Panc1 (cell line): Measurements from ENCODE around the gene PEPD. TPM values are rescaled to one million over a fixed set of nuclear protein-coding genes. Genes with fewer than 3 reads are reported as not detected.

Experiments used
- ATAC-seq: fragments of 200-7000 bp; cut with Tn5 transposase; 2 replicates; pipeline ENCODE4 v1.9.1; 2020; ENCODE audit warnings: mild to moderate bottlenecking, moderate library complexity
- BruUV-seq: library from RNA; stranded (reverse); fragments of 400-500 nt; replicated peaks from 2 replicates; lab custom pipeline; 2021; lab: Mats Ljungman, UMichigan
- CTCF ChIA-PET: fragments of 300-600 bp; sonication (Branson Sonifier 250); formaldehyde crosslinking; loops from one replicate; lab custom pipeline; 2022; ENCODE audit warnings: antibody characterized with exemption; lab: Charles Lee
- POLR2A ChIA-PET: fragments of 300-600 bp; sonication (Branson Sonifier 250); formaldehyde crosslinking; loops from one replicate; lab custom pipeline; 2022; ENCODE audit warnings: antibody characterized with exemption; lab: Charles Lee
- DNase-seq: peaks from one replicate; pipeline ENCODE4 v3.0.0-alpha.2; 2010; ENCODE audit warnings: low read depth, low spot score
- H3K27ac ChIP-seq: 2 replicates; pipeline ENCODE4 v1.5.1; 2011; ENCODE audit warnings: mild to moderate bottlenecking, low read length, inconsistent platforms
- H3K27me3 ChIP-seq: fragments of 200-500 bp; sonication (Bioruptor generic); 2 replicates; pipeline ENCODE4 v1.6.0; 2014; ENCODE audit warnings: low read length, inconsistent platforms; ENCODE audit not compliant: control insufficient read depth, insufficient read depth
- H3K36me3 ChIP-seq: fragments of 200-500 bp; sonication (Bioruptor generic); 2 replicates; pipeline ENCODE4 v1.5.1; 2014; ENCODE audit warnings: inconsistent platforms, mild to moderate bottlenecking, low read length, moderate library complexity; ENCODE audit not compliant: control insufficient read depth, insufficient read depth
- H3K4me1 ChIP-seq: 2 replicates; pipeline ENCODE4 v1.5.1; 2011; ENCODE audit warnings: inconsistent platforms, mild to moderate bottlenecking, low read length, moderate library complexity; ENCODE audit not compliant: control insufficient read depth, insufficient read depth
- H3K4me3 ChIP-seq, 2 experiments: 2 replicates each; pipeline ENCODE4 v1.5.1; 2011 to 2012; ENCODE audit warnings: low read depth in 2 of 2, low read length in 2 of 2, mild to moderate bottlenecking in 2 of 2, inconsistent platforms in 1 of 2, moderate library complexity in 1 of 2
- H3K9me3 ChIP-seq: fragments of 200-500 bp; sonication (Bioruptor generic); 2 replicates; pipeline ENCODE4 v1.5.1; 2014; ENCODE audit warnings: low read depth, mild to moderate bottlenecking, inconsistent platforms, low read length, moderate library complexity; ENCODE audit not compliant: control insufficient read depth, insufficient read depth
- POLR2AphosphoS5 ChIP-seq: IDR thresholded peaks from 2 replicates; pipeline ENCODE4 v1.6.1; 2012; ENCODE audit warnings: mild to moderate bottlenecking, low read depth, low read length, moderate library complexity
- SIN3A ChIP-seq: IDR thresholded peaks from 2 replicates; pipeline ENCODE4 v1.6.1; 2012; ENCODE audit warnings: low read depth, mild to moderate bottlenecking, low read length, moderate library complexity, borderline replicate concordance; ENCODE audit not compliant: insufficient read depth
- TCF7L2 ChIP-seq: IDR thresholded peaks from 2 replicates; pipeline ENCODE4 v1.6.1; 2011; ENCODE audit warnings: mild to moderate bottlenecking, low read depth, low read length, inconsistent platforms
- in situ Hi-C: cut with HindIII; loops from 2 replicates; pipeline ENCODE4 v1.10.0; 2016; ENCODE audit warnings: low sequenced_read_pairs, low pct_unique_long_range_greater_than_20kb
- intact Hi-C: fragments of 100-400 bp; cut with micrococcal nuclease; formaldehyde crosslinking; loops from one replicate; pipeline ENCODE4 v1.10.0; 2022; ENCODE audit not compliant: unreplicated experiment
- total RNA-seq: library from RNA; stranded (reverse); gene quantifications from one replicate; pipeline ENCODE4 v1.2.1, GENCODE V29; 2021; ENCODE audit not compliant: unreplicated experiment
- TF ChIP-seq, protein P1 (sequence below): fragments of 450-650 bp; IDR thresholded peaks from 2 replicates; pipeline ENCODE4 v1.5.1; 2017; ENCODE audit warnings: mild to moderate bottlenecking
- TF ChIP-seq, protein P2 (sequence below), 2 experiments: IDR thresholded peaks; 2 replicates each; pipeline ENCODE4 v1.6.1; 2011 to 2012; ENCODE audit warnings: low read depth in 2 of 2, control low read depth in 1 of 2, low read length in 1 of 2, mild to moderate bottlenecking in 1 of 2, moderate library complexity in 1 of 2; ENCODE audit not compliant: insufficient read depth in 1 of 2

PEPD gene
- total RNA-seq, 1 experiment from 2014 or later, result 102 TPM

DNA sequence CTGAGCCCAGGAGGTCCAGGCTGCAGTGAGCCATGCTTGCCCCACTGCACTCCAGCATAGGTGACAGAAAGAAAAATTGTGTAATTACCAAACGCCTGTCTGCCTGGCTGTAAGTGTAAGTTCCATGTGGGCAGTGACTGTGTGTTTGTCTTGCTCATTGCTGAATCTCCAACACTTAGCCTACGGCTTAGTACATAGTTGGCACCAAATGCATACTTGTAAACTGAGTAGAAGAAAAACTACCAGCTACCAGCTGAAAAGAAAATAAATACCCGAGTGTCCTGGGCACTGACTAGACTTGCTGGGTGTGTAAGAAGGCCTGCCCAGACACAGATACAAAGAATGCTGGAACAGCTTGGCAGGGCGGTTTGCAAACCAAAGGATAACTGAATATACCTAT lies 150.8 kb downstream of the PEPD start:
- intact Hi-C loops, result no loop called here
- Histone ChIP-seq H3K36me3 (no peaks in the 10 kb centered on the region; the same call in 1 of the 2 replicates), H3K27me3 (peaks cover 3% of the 10 kb centered on the region), H3K27ac (no peak overlapping the region), H3K4me3 (no peak overlapping the region), H3K4me1 (peaks cover 13% of the 10 kb centered on the region), H3K9me3 (no peaks in the 10 kb centered on the region)
- ChIA-PET POLR2A (no interaction called here), CTCF (interaction anchor here (0.6 kb wide), 1 partner anchor 35 kb away, joined by 3 read pairs; no protein-coding TSS in a partner anchor)
- ATAC-seq, result no peak
- no peak for DNase-seq
- BruUV-seq, result no TSS peak
- TF ChIP-seq, protein P1, sequence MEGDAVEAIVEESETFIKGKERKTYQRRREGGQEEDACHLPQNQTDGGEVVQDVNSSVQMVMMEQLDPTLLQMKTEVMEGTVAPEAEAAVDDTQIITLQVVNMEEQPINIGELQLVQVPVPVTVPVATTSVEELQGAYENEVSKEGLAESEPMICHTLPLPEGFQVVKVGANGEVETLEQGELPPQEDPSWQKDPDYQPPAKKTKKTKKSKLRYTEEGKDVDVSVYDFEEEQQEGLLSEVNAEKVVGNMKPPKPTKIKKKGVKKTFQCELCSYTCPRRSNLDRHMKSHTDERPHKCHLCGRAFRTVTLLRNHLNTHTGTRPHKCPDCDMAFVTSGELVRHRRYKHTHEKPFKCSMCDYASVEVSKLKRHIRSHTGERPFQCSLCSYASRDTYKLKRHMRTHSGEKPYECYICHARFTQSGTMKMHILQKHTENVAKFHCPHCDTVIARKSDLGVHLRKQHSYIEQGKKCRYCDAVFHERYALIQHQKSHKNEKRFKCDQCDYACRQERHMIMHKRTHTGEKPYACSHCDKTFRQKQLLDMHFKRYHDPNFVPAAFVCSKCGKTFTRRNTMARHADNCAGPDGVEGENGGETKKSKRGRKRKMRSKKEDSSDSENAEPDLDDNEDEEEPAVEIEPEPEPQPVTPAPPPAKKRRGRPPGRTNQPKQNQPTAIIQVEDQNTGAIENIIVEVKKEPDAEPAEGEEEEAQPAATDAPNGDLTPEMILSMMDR, result no peak
- TF ChIP-seq, protein P2, sequence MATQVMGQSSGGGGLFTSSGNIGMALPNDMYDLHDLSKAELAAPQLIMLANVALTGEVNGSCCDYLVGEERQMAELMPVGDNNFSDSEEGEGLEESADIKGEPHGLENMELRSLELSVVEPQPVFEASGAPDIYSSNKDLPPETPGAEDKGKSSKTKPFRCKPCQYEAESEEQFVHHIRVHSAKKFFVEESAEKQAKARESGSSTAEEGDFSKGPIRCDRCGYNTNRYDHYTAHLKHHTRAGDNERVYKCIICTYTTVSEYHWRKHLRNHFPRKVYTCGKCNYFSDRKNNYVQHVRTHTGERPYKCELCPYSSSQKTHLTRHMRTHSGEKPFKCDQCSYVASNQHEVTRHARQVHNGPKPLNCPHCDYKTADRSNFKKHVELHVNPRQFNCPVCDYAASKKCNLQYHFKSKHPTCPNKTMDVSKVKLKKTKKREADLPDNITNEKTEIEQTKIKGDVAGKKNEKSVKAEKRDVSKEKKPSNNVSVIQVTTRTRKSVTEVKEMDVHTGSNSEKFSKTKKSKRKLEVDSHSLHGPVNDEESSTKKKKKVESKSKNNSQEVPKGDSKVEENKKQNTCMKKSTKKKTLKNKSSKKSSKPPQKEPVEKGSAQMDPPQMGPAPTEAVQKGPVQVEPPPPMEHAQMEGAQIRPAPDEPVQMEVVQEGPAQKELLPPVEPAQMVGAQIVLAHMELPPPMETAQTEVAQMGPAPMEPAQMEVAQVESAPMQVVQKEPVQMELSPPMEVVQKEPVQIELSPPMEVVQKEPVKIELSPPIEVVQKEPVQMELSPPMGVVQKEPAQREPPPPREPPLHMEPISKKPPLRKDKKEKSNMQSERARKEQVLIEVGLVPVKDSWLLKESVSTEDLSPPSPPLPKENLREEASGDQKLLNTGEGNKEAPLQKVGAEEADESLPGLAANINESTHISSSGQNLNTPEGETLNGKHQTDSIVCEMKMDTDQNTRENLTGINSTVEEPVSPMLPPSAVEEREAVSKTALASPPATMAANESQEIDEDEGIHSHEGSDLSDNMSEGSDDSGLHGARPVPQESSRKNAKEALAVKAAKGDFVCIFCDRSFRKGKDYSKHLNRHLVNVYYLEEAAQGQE (IDR thresholded peaks at IDR 0.05; ENCODE audit: insufficient read depth in 1 of 2, low read depth in 2 of 2, low read length in 1 of 2), result no peak
- TF ChIP-seq SIN3A (no peak), POLR2AphosphoS5 (no peak), TCF7L2 (no peak)
- in situ Hi-C loops, result no loop called here

DNA sequence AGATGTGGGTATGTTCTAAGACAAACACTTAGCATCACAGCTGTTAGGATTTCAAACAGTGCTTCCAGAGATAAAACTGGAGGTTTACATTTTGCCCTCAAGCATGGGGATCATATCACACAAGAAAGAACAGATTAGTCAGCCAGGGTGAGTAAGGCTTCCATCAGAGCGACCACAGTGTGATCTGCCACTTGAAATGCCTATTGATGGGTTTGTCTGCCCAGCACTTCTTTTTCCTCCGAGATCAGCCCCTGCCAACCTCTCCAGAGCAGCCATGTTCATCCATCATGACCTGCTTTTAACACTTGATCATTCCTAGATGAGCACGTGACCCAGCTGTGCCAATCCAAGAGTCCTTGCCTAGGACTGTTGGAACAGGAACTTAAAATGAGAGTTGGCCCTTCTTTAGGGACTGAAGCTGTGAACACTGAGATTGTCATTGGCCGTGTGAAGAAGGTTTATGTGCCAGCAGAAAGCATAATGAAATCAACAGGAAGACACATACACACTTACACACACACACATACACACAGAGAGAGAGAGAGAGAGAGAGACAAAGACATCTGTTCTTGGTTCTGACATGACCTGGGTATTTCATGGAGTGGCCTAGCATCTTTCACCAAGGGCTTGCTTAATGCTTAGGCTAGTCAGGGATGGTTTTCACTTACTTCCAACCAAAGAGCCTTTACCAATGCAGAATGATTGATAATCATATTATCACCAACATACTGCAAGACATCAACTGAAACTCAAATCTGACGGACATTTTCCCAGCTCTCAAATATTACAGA lies 153.3 kb downstream of the PEPD start:
- POLR2A ChIA-PET, result no interaction called here
- no peak; the same call in 1 of the 2 replicates for ATAC-seq
- in situ Hi-C loops, result no loop called here
- TF ChIP-seq, protein P1, result no peak
- TF ChIP-seq POLR2AphosphoS5, result no peak
- TF ChIP-seq, protein P2 (IDR thresholded peaks at IDR 0.05; ENCODE audit: insufficient read depth in 1 of 2, low read depth in 2 of 2, low read length in 1 of 2), result no peak
- TF ChIP-seq TCF7L2, result no peak
- TF ChIP-seq SIN3A, result no peak
- no peaks in the 10 kb centered on the region for H3K9me3 ChIP-seq
- BruUV-seq, result no TSS peak
- intact Hi-C loops, result no loop called here
- no peak overlapping the region for H3K27ac ChIP-seq
- CTCF ChIA-PET, result no interaction called here
- H3K36me3 ChIP-seq, result no peaks in the 10 kb centered on the region
- H3K27me3 ChIP-seq, result peaks cover 5% of the 10 kb centered on the region
- H3K4me1 ChIP-seq, result 0 out of 2 replicates have a peak, but pooled peaks cover 2% of the 10 kb centered on the region
- DNase-seq, result no peak
- no peak overlapping the region for H3K4me3 ChIP-seq
